ENCODE data around the gene VSIG10.
"Not testable (repeated sequence)": the region's sequence is repeated elsewhere in the genome, so short reads cannot be mapped to it uniquely, and the experiment has no call there.

VSIG10 gene

GRCh38 chr12:118136559-118137003, 32.8 kb upstream of the VSIG10 start:
- no peaks in the 10 kb centered on the region for H3K36me3 ChIP-seq (replicated peaks; ENCODE audit: insufficient read depth, low read length)
- peak overlapping the region; percentile 77 for H3K4me3 ChIP-seq (ENCODE audit: low read length)
- H4K20me1 ChIP-seq (ENCODE audit: insufficient read depth, low read length): no peaks in the 10 kb centered on the region
- H3K27me3 ChIP-seq (replicated peaks; ENCODE audit: insufficient read depth, low read length): no peaks in the 10 kb centered on the region
- H2AFZ ChIP-seq (ENCODE audit: low read length): peak overlapping the region; percentile 48
- no peaks in the 10 kb centered on the region for H3F3A ChIP-seq (ENCODE audit: insufficient read depth, low read length)
- no peaks in the 10 kb centered on the region for H3K4me1 ChIP-seq (ENCODE audit: low read length)
- DNase-seq: peak; percentile 18
- TF ChIP-seq CTCF (IDR thresholded peaks at IDR 0.05; ENCODE audit: low read length) (no peak), EZH2 (optimal IDR thresholded peaks at IDR 0.05; ENCODE audit: low read depth, low read length) (no peak), EZH2phosphoT487 (IDR thresholded peaks at IDR 0.05; ENCODE audit: low read length) (no peak)
- H3K9me2 ChIP-seq (replicated peaks; ENCODE audit: insufficient read depth, low read length): no peaks in the 10 kb centered on the region
- peak overlapping the region; percentile 78 for H3K9ac ChIP-seq (ENCODE audit: low read length)
- H3K4me2 ChIP-seq (ENCODE audit: low read depth, low read length): peak overlapping the region; percentile 52
- no peak overlapping the region for H3K27ac ChIP-seq (ENCODE audit: low read length)
- H3K9me3 ChIP-seq (replicated peaks; ENCODE audit: insufficient read depth, low read length): no peaks in the 10 kb centered on the region
- peaks cover 17% of the 10 kb centered on the region for H3K79me2 ChIP-seq (ENCODE audit: low read length)

- peak within 1 kb of the TSS; percentile 52 for H3K4me2 ChIP-seq (ENCODE audit: low read depth, low read length)
- H3K4me3 ChIP-seq (ENCODE audit: low read length): peak within 1 kb of the TSS; percentile 77
- no peaks in the 10 kb centered on the region for H3K9me2 ChIP-seq (replicated peaks; ENCODE audit: insufficient read depth, low read length)
These were observed 32.2 kb upstream of the VSIG10 start, which contains the start of gene PEBP1 for GRCh38 chr12:118135788-118136558. Gene PEBP1 (plus strand): TSS chr12:118136124. CDS start chr12:118136210, 86 bp downstream.

DNA sequence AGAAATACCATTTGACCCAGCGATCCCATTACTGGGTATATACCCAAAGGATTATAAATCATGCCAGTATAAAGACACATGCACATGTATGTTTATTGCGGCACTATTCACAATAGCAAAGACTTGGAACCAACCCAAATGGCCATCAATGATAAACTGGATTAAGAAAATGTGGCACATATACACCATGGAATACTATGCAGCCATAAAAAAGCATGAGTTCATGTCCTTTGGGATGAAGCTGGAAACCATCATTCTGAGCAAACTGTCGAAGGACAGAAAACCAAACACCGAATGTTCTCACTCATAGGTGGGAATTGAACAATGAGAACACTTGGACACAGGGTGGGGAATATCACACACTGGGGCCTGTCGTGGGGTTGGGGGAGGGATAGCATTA, 25.6 kb upstream of the VSIG10 start:
- not testable (repeated sequence) for H3K4me3 ChIP-seq (ENCODE audit: low read length); H3K27me3 ChIP-seq (replicated peaks; ENCODE audit: insufficient read depth, low read length)

More at GRCh38 chr12:118135788-118136558, 32.2 kb upstream of the VSIG10 start, which contains the start of gene PEBP1:
- Histone ChIP-seq H3K79me2 (ENCODE audit: low read length) (peaks cover 17% of the 10 kb centered on the region), H3F3A (ENCODE audit: insufficient read depth, low read length) (no peaks in the 10 kb centered on the region), H3K9ac (ENCODE audit: low read length) (peak within 1 kb of the TSS; percentile 78), H3K36me3 (replicated peaks; ENCODE audit: insufficient read depth, low read length) (no peaks in the 10 kb centered on the region), H3K9me3 (replicated peaks; ENCODE audit: insufficient read depth, low read length) (no peaks in the 10 kb centered on the region), H4K20me1 (ENCODE audit: insufficient read depth, low read length) (no peaks in the 10 kb centered on the region), H3K4me1 (ENCODE audit: low read length) (no peaks in the 10 kb centered on the region), H3K27me3 (replicated peaks; ENCODE audit: insufficient read depth, low read length) (no peaks in the 10 kb centered on the region), H3K27ac (ENCODE audit: low read length) (no peak within 1 kb of the TSS), H2AFZ (ENCODE audit: low read length) (peak within 1 kb of the TSS; percentile 61)
- TF ChIP-seq CTCF (IDR thresholded peaks at IDR 0.05; ENCODE audit: low read length) (no peak), EZH2phosphoT487 (IDR thresholded peaks at IDR 0.05; ENCODE audit: low read length) (no peak), EZH2 (optimal IDR thresholded peaks at IDR 0.05; ENCODE audit: low read depth, low read length) (no peak)
- peak; percentile 76 for DNase-seq

GRCh38 chr12:118127867-118128266, 24.1 kb upstream of the VSIG10 start:
- Histone ChIP-seq H3F3A (ENCODE audit: insufficient read depth, low read length) (no peaks in the 10 kb centered on the region), H3K4me3 (ENCODE audit: low read length) (no peak overlapping the region), H3K27ac (ENCODE audit: low read length) (no peak overlapping the region), H3K4me1 (ENCODE audit: low read length) (no peaks in the 10 kb centered on the region), H4K20me1 (ENCODE audit: insufficient read depth, low read length) (no peaks in the 10 kb centered on the region), H3K79me2 (ENCODE audit: low read length) (no peaks in the 10 kb centered on the region), H3K9me3 (replicated peaks; ENCODE audit: insufficient read depth, low read length) (no peaks in the 10 kb centered on the region), H3K27me3 (replicated peaks; ENCODE audit: insufficient read depth, low read length) (no peaks in the 10 kb centered on the region), H3K36me3 (replicated peaks; ENCODE audit: insufficient read depth, low read length) (no peaks in the 10 kb centered on the region), H3K9ac (ENCODE audit: low read length) (no peak overlapping the region), H2AFZ (ENCODE audit: low read length) (no peak overlapping the region), H3K9me2 (replicated peaks; ENCODE audit: insufficient read depth, low read length) (no peaks in the 10 kb centered on the region), H3K4me2 (ENCODE audit: low read depth, low read length) (no peak overlapping the region)
- no peak for DNase-seq
- TF ChIP-seq CTCF (IDR thresholded peaks at IDR 0.05; ENCODE audit: low read length) (no peak), EZH2phosphoT487 (IDR thresholded peaks at IDR 0.05; ENCODE audit: low read length) (no peak), EZH2 (optimal IDR thresholded peaks at IDR 0.05; ENCODE audit: low read depth, low read length) (no peak)

More for the DNA sequence above, 25.6 kb upstream of the VSIG10 start:
- H4K20me1 ChIP-seq (ENCODE audit: insufficient read depth, low read length); H3K4me2 ChIP-seq (ENCODE audit: low read depth, low read length); H2AFZ ChIP-seq (ENCODE audit: low read length); H3F3A ChIP-seq (ENCODE audit: insufficient read depth, low read length); H3K36me3 ChIP-seq (replicated peaks; ENCODE audit: insufficient read depth, low read length); H3K9me2 ChIP-seq (replicated peaks; ENCODE audit: insufficient read depth, low read length); H3K9ac ChIP-seq (ENCODE audit: low read length); H3K4me1 ChIP-seq (ENCODE audit: low read length); H3K27ac ChIP-seq (ENCODE audit: low read length); H3K79me2 ChIP-seq (ENCODE audit: low read length); H3K9me3 ChIP-seq (replicated peaks; ENCODE audit: insufficient read depth, low read length); DNase-seq: not testable (repeated sequence)
